GM23248 (cell line): ENCODE results near the gene ACTRT3.

Experiments
- EZH2 ChIP-seq: fragments of 200-600 bp; sonication (generic); IDR thresholded peaks from 2 replicates; pipeline ENCODE4 v1.6.1; 2018; ENCODE audit warnings: antibody characterized with exemption, mild to moderate bottlenecking; ENCODE audit not compliant: insufficient read depth, poor library complexity, severe bottlenecking
- EZH2phosphoT487 ChIP-seq: fragments of 200-600 bp; sonication (generic); IDR thresholded peaks from 2 replicates; pipeline ENCODE4 v1.6.1; 2018; ENCODE audit warnings: antibody characterized with exemption, moderate library complexity, mild to moderate bottlenecking, low read depth; ENCODE audit not compliant: insufficient read depth

DNA sequence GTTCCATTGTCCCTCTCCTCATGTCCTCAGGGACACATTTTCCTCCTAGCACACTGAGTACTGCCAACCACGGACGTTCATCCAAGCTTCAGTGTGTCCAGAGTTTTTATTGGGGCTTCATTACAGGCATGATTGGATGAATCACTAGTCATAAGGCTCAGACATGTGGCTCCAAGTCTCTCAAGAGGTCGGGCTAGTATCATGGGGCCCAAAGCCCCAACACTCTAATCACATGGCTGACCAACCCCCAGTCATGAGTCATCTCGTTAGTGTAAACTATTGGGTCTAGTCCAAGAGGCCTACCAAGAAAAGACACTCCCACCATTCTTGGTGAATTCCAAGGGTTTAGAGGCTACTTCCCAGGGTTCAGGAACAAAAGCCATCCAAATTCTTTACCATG, 8.9 kb downstream of the ACTRT3 start:
- TF ChIP-seq EZH2phosphoT487 (no peak), EZH2 (no peak)
